GM21381 (cell line): ENCODE results near the gene BMAL1.
"Not testable (repeated sequence)": the region's sequence is repeated elsewhere in the genome, so short reads cannot be mapped to it uniquely, and the experiment has no call there.

ENCODE experiments used
- ATAC-seq: cut with Tn5 transposase; IDR thresholded peaks from one replicate; pipeline ENCODE4 v1.9.1; 2021; ENCODE audit warnings: mild to moderate bottlenecking, moderate library complexity; ENCODE audit not compliant: unreplicated experiment

BMAL1 gene

DNA sequence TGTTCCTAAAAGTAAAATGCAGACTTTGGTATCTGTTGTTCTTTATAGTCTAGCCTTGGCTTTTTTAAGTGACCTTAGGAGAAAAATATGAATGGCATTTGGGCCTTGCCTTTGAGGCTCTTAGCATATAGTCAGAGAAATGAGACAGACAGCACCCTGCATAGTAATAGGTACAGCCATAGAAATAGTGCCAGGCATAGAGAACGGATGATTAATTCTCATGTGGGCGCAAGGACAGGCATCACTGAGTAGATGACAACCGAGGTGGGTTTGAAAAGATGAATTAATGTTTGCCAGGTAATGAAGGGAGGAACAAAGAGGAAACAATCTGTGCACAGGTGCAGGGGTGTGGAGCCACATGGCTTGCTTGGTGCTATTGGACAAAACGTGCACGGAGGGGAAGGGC lies 90.5 kb downstream of the BMAL1 start:
- ATAC-seq, result no peak

DNA sequence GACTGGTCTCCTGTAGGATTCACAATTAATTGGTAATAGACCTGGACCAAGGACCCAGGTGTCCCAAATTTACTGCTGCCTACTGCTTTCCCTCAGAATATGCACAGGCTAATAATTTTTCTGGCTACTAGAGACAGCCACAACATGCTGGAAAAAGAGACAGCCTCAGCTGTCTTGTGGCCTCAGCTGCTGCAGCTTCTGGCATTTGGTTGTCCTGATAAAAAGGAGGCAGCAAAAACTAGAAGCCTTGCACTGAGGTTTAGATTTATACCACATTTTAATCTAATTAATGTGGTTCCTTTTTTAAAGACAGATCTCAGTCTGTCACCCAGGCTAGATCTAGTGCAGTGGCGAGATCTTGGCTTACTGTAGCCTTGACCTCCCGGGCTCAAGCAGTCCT lies 95.6 kb downstream of the BMAL1 start:
- ATAC-seq, result no peak

DNA sequence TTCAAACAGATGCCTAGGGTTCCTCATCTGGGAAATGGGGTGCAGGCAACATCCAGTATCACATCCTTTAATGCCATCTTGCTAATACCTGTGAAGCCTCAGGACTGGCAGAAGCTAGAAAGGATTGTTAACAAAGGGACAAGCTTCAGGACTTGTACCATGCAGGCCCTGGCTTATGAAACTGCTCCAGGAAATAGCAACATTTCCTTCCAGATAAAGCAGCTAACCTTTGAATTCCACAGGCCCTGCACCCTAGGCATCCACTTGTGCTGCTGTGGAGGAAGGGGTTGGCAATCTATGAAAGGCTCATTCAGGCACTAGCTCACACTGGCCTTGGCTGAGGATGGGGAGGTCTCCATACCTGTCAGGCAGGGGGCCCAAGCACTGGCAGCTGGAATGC lies 98.2 kb downstream of the BMAL1 start:
- no peak for ATAC-seq

DNA sequence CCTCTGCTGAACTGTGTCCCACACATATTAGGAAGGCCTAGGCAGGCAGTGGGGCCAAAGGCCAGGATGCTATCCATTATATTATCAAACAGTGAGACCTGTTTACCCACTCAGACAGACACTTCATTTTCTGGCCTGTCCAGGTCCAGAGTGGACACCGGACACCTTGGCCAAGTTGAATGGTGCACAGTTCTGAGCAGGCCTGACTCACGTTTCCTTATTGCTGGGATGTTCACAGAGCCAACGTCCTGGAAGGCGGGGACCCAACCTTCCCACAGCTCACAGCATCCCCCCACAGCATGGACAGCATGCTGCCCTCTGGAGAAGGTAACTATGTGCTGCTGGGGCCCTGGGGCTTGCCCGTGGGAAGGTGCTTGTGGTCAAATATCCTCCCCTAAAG lies 98.8 kb downstream of the BMAL1 start:
- ATAC-seq, result no peak

DNA sequence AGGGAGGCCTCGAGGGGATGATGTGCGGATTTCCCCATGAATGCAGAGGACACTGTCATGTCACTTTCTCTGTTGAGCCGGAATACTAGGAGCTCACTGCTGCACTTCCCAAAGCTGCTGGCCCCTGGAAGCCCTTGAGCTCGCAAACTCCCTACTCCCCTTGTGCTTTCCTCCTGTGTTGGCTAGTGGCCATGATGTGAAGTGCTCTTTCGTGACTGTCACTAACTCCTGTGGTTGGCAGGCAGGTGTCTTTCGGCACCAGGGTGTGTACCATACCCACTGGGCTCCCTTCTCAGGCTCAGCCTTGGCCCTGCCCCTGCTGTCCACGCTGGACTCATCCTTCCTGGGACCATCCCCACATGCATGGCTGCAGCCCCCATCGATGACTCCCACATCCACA lies 99.2 kb downstream of the BMAL1 start:
- ATAC-seq, result no peak

DNA sequence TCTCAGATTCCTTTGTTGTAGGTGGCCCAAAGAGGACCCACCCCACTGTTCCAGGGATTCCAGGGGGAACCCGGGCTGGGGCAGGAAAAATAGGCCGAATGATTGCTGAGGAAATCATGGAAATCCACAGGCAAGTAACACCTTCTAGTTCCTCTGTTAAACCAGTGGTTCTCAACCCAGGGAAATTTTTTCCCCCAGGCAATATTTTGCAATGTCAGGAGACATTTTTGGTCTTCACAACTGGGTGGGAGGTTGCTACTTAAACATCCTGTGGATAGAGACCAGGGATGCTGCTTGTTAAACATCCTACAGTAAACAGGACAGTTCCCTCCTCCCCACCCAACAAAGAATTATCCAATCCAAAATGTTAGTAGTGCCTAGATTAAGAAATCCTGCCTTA lies 100.7 kb downstream of the BMAL1 start:
- ATAC-seq, result no peak

DNA sequence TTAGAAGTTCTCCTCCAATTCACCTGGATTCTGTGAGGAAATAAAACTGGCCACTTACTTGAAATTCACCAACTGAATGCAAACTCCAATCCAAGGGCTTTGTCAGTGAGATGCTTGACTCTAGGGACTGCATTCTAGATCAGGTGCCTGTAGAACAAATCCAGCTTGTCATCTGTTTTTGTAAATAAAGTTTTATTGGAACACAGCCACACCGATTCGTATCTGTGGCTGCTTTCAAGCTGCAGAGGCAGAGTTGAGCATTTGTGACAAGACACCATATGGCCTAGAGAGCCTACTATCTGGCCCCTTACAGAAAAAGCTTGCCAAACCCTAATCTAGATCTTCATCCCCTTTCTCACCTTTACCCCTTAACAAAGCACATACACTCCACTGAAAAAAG lies 103.1 kb downstream of the BMAL1 start:
- no peak for ATAC-seq

DNA sequence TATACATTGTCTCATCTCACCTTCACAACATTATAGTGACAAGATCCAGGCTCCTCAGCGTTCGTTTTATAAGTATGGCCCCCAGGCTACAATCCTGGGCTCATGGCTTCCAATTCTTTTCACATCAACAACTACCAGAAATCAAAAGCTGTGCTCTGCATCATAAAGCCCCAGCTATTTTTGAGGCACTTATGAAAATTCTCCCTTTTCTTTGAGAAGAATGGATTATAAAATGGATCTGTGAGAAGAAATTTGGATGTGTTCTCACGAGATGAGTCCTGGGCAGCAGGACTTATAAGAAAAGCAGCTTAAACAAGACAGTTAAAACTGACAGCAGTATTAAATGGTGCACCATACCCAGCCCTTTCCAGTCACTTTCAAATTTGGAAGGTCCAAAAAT lies 105.2 kb downstream of the BMAL1 start:
- no peak for ATAC-seq

DNA sequence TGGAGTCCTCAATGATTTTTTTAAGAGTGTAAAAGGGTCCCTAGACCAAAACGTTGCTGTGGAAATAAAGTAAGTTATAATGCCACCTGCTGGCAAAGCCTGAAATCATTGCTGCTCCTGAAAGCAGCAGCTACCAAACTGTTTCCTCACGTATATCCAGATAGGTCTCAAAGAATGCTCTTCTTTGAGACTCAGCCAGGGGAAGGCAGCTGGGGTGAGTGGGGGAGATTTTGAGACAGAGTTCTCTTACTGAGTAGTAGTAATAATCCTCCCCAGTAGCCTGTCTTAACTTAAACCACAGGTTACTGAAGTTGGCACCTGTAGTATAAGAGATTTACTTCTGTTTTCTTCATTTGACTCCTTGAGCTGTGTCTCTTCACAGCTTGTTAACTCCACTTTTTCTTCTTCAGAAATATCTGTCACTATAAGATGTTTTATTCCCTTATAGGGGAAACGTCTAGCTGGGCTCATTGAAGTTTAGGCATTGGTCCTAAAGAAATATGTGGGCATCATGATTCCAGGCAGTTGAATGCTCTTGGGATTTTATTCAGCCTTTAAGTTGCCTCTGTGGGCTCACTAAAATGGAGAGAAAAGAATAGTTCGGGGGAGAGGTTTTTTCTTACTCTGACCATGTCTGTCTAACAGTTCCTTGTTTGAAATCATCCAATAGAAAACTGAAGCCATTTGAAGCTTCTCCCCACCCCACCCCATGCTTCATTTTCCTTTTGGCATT lies 107.5 kb downstream of the BMAL1 start:
- no peak for ATAC-seq

DNA sequence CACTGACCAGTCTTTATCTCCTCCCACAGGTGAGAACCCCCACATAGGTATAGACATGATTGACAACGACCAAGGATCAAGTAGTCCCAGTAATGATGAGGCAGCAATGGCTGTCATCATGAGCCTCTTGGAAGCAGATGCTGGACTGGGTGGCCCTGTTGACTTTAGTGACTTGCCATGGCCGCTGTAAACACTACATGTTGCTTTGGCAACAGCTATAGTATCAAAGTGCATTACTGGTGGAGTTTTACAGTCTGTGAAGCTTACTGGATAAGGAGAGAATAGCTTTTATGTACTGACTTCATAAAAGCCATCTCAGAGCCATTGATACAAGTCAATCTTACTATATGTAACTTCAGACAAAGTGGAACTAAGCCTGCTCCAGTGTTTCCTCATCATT lies 109.0 kb downstream of the BMAL1 start:
- no peak for ATAC-seq

DNA sequence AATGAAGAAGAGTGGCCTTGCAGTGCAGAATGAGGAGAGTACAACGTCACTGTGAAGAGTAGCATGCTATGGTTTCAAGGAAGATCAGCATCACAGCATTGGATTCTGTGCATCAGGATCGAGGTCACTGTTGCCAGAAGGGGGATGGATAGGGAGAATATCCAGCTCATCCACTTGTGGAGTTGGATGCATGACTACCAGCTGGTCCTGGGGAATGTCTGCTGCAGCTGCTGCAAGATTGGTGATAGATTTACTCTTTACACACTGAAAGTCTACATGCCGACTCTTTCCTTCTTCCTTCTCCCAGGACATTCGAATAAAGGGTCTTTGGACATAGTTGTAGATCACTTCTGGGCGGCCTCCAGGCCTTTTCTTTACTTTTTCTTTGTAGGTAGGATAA lies 111.2 kb downstream of the BMAL1 start:
- no peak for ATAC-seq

DNA sequence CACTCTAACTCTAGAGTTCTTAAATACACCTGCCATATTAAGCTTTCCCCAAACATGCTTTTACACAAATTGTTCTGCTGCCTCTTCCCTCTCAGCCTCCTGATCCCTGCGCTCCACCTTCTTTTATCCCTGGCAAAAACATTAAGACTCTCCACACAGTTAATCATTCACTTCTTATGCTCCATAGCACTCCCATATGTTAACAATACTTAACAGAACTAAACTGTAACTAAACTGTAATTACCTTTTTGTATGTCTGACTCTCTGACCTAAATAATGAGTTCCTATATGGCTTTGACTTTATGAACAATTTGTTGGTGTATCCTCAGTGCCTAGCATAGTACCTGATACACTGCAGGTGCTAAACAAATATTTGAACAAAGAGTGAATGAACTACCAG lies 113.6 kb downstream of the BMAL1 start:
- no peak for ATAC-seq

DNA sequence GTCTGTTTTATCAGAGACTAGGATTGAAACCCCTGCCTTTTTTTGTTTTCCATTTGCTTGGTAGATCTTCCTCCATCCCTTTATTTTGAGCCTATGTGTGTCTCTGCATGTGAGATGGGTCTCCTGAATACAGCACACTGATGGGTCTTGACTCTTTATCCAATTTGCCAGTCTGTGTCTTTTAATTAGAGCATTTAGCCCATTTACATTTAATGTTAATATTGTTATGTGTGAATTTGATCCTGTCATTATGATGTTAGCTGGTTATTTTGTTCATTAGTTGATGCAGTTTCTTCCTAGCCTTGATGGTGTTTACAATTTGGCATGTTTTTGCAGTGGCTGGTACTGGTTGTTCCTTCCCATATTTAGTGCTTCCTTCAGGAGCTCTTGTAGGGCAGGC lies 120.7 kb downstream of the BMAL1 start:
- ATAC-seq, result not testable (repeated sequence)

DNA sequence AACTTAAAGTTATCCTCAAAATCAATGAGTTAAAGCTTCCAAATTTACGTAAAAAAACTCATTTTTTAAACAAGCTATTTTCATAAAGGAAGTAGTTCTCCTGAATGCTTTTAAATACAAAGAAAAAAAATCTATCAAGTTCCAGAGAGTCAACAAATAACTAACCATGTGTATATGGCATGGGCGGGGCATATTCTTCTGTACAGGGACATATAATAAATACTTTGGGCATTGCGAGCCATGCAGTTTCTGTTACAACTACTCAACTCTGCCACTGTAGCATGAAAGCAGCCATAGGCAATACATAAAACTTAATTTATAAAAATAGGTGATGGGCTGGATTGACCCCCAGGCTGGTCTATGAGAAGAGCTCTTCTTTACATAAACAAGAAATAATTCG lies 127.6 kb downstream of the BMAL1 start:
- no peak for ATAC-seq

DNA sequence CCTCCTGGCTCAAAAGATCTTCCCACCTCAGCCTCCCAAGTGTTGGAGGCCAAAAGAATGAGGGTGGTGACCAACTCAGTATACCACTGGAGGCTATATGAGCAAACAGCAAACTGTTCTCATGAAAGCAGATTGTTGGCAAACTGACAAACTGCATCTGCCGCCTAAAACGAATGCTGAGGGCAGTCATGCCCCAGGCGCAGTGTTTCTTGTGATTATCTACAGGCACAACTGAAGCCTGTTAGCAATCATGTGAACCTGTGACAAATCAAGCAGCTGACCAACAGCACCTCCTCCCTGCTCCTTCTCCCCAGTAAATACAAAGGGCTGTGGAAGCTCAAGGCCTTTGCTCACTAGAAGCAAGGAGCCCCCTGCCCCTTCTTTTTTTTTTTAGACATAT lies 137.6 kb downstream of the BMAL1 start:
- no peak for ATAC-seq

DNA sequence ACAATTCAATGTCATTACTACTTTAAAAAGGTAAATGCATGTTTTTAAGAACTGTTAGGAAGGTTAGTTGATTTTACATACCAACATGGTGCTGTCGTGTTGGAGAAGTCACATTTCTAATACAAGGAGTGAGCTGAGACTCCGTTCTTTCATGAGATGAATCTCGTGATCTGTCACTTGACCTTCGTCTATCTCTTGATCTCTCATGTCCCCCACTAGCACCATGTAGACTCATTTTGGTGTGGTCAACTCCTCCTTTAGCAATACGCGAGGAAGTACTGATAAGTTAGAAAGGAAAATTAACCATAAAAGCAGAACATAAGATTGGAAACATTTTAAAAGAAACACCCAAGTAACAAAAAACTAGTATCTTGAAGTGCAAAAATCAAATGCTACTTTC lies 144.0 kb downstream of the BMAL1 start:
- no peak for ATAC-seq

DNA sequence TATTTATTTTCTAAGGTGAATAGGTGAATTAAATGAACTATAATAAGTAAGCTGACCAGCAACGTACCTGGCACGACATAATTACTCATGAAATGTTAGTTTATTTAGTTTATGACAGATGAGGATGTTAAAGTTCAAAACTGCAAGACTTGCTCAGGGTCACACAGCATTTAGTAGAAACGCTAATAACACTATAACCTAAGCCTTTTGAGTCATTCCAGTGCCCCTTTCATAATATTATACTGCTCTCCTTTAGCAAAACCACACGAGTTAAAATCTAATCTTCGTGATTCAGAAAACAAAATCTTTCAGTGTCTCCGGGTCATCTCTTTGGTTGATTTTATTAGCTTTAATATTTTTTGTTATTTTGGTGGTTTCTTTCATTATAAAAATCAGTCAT lies 145.8 kb downstream of the BMAL1 start:
- no peak for ATAC-seq

DNA sequence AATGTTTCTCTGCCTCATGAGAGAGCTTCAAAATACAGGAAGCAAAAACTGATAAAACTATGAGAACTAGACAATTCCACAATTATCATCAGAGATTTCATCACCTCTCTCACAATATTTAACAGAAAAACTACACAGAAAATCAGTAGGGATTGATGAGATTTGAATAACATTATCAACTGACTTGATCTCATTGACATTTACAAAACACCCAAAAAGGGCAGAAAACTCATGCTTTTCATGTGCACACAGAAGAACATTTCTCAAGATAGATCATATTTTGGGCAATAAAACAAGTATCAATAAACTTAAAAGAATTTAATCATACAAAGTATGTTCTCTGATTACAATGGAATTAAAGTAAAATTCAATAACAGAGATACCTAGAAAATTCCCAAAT lies 149.8 kb downstream of the BMAL1 start:
- ATAC-seq, result no peak

DNA sequence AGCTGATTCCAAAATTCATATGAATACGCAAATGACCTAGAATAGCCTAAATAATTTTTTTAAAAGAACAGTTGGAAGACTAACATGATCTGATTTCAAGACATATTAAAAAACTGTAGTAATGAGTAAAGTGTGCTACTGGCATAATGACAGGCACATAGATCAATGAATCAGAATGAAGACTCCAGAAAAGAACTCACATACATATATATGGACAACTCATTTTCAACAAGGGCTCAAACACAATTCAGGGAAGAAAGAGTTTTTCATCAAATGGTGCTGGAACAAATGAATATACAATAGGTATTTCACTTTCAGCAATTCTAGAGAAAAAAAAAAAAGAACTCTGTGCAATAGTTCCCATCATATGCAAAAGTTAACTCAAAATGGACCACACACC lies 151.7 kb downstream of the BMAL1 start:
- no peak for ATAC-seq

DNA sequence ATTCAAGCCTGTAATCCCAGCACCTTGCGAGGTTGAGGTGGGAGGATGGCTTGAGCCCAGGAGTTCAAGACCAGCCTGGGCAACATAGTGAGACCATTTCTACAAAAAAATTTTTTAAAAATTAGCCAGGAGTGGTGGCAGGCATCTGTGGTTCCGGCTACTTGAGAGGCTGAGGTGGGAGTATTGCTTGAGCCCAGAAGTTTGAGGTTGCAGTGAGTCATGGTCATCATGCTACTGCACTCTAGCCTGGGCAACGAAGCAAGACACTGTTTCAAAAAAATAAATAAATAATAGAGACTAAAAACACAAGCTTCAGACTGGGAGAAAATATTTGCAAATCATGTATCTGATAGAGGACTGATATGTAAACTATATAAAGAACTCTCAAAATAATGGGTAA lies 152.2 kb downstream of the BMAL1 start:
- no peak for ATAC-seq

DNA sequence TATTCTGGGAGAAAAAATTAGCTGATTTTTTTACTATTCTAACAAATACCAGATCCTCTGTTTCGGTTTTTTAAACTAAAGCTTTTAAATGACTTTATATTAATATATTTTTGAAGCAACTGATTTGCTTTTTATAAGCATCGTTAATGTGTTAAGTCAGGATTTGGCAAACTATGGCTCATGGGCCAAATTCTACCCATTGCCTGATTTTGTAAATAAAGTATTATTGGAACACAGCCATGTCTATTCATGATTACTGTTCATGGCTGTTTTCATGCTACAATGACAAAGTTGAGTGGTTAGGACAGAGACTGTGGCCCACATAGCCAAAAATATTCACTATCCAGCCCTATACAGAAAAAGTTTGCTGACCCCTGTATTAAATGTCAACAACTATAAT lies 155.8 kb downstream of the BMAL1 start:
- no peak for ATAC-seq

DNA sequence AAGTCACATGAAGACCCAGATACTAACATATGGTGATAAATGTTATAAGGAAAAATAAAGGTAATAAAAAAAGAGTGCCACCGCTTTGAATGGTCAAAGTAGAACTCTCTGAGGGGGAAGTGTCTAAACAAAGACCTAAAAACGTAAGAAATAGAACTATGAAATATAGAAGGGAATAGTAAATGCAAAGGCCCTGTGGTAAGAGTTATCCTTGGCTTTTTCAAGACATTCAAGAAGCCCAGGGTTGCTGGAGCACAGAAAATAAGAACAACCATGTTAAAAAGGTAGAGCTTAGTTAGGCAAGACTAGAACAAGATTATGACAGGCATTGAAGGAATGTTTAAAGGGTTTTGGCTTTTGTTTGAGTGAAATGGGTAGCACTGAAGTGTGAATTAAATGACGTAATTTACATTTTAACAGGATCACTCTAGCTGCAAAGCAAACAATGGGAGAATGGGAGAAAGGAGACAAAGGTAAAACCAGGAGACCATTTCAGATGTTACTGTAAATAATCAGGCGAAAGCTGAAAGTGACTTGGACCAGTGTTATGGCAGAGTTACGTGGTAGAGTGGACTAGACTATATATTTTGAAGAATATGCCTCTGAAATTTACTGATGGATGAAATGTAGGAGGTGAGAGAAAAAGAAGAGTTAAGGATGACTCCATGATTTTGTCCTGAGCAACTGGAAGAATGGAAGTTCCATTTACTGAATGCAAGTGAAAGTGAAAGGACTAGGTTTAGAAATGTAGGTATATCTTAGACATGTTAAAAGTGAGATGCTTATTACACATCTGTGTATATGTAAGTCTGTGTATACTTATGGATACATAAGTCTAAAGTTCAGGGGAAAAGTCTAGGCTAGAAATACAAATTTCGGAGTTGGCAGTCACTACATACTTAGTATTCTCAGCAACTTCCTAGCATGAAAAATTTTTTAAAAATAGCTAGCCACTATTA lies 156.9 kb downstream of the BMAL1 start:
- no peak for ATAC-seq
